GM19043 (cell line): Measurements from ENCODE around the gene COL23A1.
"Not testable (repeated sequence)": the region's sequence is repeated elsewhere in the genome, so short reads cannot be mapped to it uniquely, and the experiment has no call there.

Experiments
- ATAC-seq: cut with Tn5 transposase; IDR thresholded peaks from one replicate; pipeline ENCODE4 v1.9.1; 2021; ENCODE audit warnings: low read depth; ENCODE audit not compliant: unreplicated experiment

The COL23A1 gene

GRCh38 chr5:178589180-178590140 lies 733 bp downstream of the COL23A1 start:
- no peak for ATAC-seq

DNA sequence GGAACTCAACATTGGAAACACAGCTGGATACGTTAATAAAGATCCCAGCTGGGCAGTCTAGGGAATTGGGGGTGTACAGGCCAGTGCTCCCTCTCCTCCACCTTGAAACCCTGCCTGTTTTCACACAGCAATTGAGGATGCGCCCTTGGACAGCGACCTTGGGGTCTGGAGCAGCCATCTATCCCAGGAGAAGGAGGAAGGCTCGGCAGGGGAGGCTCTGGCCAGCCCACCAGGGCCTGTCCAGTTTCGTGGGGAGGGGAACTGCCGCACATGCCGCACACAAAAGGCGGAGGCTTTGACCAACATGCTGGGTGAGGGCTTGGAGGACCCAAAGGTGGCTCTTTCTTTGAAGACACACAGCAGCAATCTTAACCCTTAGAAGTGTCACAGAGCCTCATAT lies 1.4 kb downstream of the COL23A1 start:
- ATAC-seq = no peak

- no peak for ATAC-seq
Observed at GRCh38 chr5:178587763-178588611, 2.2 kb downstream of the COL23A1 start.

DNA sequence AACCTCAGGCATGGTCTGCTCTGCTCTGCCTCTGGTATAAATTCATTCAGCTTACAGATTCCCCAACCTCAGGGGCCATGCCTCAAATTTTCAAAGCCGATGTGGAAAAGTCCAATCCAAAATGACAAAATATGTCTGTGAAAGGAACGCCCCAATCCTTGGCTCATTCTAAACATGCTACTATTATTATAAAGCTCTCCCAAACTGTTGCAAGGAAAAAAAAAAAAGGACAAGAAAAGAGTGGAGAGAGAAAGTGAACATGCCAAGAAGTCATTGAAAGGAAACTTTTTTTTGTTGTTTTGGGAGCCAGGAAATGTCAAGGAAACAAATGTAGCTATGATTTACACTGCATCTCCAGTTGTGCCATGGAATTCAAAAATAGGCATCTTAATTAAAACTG lies 3.8 kb downstream of the COL23A1 start:
- ATAC-seq = no peak

DNA sequence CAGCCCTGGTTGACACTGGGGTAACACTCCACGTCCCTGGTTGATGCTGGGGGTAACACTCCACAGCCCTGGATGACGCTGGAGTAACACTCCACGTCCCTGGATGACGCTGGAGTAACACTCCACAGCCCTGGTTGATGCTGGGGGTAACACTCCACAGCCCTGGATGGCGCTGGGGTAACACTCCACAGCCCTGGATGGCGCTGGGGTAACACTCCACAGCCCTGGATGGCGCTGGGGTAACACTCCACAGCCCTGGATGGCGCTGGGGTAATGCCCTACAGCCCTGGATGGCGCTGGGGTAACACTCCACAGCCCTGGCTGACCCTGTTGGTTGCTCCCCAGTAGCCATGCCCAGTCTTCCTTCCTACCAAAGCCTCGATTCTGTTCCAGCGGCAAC lies 4.8 kb downstream of the COL23A1 start:
- ATAC-seq = not testable (repeated sequence)

DNA sequence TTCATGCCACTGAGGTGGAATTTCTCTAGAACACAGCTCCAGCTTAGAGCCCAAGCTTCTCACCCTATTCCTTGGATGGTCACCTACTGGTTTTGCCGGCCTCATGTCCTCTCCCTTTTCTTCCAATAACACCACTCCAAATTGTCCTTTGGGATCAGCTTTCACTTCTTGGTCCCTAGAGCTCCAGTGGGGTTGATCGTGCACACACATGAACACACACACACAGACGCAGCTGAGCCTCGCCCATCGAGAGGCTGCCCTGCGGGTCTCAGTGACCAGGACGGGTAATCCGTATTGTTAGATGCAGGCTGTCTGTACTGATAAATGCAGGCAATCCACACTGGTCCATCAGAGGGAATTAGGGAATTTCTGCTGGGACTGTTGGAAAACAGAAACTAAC lies 6.9 kb downstream of the COL23A1 start:
- ATAC-seq = no peak

DNA sequence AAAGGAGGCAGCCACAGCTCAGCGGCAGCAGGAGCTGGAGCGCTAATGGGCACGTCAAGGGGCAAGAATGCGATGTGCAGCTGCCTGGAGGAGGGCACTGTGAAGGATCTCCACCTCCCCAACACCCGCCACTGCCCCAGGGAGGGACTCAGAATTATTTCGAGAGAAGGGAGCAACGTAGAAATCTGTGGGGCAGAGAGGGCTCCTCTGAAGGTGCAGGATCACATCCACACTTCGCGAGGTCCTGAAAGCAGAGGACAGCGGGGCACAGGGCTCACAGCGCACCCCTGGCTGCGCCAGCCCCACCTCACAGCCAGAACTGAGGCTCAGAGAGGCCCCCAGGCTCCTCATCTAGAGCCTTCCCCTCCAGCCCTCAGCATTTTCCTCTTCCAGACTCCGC lies 7.9 kb downstream of the COL23A1 start:
- no peak for ATAC-seq

DNA sequence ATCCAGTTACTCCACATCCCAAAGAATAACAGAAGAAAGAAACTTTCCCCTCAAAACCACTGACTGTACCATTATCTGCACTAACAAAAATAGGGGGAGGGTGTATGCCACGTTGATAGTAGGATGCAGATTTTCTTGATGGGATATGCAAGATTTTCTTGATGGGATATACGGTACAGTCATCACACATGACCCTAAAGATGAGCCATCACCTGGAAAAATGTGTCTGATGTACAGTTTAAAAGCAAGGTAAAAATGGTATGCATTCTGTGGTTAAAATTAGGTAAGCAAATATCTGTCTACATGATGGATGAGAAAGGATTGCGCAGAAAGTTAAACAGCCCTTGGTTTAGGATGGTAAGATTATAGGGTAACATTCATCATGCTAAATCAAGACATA lies 8.6 kb downstream of the COL23A1 start:
- no peak for ATAC-seq

DNA sequence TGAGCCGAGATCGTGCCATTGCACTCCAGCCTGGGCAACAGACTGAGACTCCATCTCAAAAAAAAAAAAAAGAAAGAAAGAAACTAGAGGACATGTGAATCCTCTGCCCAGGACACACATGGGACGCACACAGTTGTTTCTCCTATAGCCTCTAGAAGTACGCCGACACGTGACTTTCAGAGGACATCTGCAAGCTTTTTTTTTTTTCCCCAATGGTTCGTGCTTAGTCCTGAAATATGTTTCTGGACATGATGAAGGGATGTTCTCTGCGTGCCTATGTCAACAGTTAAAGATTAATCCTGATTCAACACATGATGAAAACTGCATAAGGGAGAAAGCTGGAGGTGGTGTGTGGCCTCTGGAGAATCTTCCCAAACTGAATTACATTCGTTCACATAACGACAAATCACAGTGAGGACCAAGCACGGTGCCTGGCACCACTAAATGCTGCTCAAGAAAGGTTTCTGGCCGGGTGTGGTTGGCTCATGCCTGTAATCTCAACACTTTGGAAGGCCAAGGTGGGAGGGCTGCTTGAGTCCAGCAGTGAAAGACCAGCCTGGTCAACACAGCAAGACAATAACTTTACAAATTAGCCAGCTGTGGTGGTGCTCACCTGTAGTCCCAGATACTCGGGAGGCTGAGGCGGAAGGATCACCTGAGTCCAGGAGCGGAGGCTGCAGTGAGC lies 9.8 kb downstream of the COL23A1 start:
- no peak for ATAC-seq

GRCh38 chr5:178577944-178578343 lies 12.2 kb downstream of the COL23A1 start:
- no peak for ATAC-seq

- no peak for ATAC-seq
Observed at GRCh38 chr5:178577376-178577839, 12.8 kb downstream of the COL23A1 start.

- ATAC-seq = no peak
Observed at GRCh38 chr5:178576591-178577351, 13.4 kb downstream of the COL23A1 start.

GRCh38 chr5:178573216-178573615 lies 17.0 kb downstream of the COL23A1 start:
- ATAC-seq = no peak

DNA sequence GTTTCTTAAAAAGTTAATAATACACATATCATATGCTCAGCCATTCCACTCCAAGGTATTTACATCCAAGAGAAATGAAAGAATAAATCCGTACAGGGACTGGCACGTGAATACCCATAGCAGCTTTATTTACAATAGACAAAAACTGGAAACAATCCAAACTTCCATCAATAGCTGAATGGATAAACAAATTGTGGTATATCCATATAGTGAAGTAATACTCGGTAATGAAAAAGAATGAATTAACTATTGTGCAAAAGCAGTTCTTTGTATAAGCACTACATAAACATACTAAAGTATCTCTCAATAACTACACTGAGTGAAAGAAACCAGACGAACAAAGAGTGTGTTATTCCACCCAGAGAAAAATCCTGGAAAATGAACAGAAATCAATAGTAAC lies 17.6 kb downstream of the COL23A1 start:
- ATAC-seq = no peak

- no peak for ATAC-seq
Observed at GRCh38 chr5:178569485-178569884, 20.7 kb downstream of the COL23A1 start.

DNA sequence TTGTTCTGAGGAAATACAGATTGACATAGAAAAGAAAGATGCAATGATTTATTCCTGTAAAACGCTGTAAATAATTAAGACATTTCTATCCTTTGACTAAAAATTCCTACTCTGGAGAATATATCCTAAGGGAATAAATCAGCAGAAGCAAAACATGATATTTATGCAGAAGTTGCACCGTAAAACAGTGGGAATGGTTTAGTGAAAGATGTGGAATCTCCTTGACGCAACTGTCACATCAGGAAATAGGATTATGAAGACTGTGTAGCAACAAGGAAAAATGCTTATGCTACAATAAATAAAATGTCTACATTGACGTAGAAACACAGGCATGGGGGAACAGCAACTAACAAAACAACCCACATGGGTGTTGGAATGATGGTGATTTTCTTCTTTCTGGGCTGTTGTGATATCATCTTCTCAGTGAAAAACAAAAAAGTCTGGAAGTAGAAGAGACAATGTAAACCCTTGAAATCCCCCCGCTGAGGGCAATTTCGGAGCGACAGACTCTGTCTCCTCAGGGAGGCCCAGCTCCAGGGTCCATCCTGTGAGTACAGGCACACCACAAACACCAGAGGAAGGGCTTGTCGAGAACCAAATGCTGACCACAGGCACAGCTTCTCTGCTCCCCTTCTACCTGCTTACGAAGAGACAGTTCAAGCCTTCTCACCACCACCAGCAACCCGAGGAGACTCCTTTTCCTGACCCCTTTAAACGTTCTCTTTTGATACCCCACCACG lies 25.2 kb downstream of the COL23A1 start:
- no peak for ATAC-seq

DNA sequence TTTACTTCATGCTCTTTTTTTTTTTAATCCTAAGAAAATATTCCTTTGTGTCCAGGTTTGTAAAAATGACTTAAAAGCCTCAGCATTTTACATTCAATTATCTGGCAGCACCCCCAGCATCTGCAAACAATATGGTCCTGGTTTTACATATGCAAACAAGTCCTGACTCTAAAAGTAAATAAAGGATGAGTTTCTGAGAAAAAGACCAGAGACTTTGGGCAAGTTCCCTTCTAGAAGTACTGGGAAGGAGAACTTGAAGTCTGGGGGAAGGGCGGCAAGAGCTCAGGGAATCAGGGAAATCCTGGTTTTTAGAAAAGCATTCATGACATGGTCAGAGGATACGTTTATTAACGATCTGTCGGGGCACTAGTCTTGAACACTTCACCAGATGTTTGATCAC lies 25.8 kb downstream of the COL23A1 start:
- no peak for ATAC-seq

- no peak for ATAC-seq
Observed at GRCh38 chr5:178563621-178564020, 26.6 kb downstream of the COL23A1 start.

GRCh38 chr5:178561746-178562264 lies 28.4 kb downstream of the COL23A1 start:
- ATAC-seq = no peak
